Measurements from ENCODE around the gene LRRC3. TPM values are rescaled to one million over a fixed set of nuclear protein-coding genes. Genes with fewer than 3 reads are reported as not detected.

Gene LRRC3
- total and polyA plus RNA-seq, 2 of the 4 experiments (the other 2 are of a cell fraction), result under 0.01 to 0.38 TPM

- no TSS peak for BruUV-seq (replicated peaks)
- CTCF ChIA-PET, result interaction anchor here (0.5 kb wide), 1 partner anchor 66 kb away, joined by 3 read pairs; no protein-coding TSS in a partner anchor
- Histone ChIP-seq H3K27me3 (ENCODE audit: control insufficient read depth, insufficient read depth, low read length) (no peaks in the 10 kb centered on the region), H2AK5ac (ENCODE audit: low read depth, low read length) (no peak overlapping the region), H3K9ac (ENCODE audit: low read depth, low read length) (no peak overlapping the region), H2BK20ac (ENCODE audit: low read depth, low read length) (no peak overlapping the region), H3K27ac (ENCODE audit: insufficient read depth, low read length) (no peak overlapping the region), H3K9me1 (ENCODE audit: insufficient read depth, low read length) (no peaks in the 10 kb centered on the region), H4K20me1 (ENCODE audit: insufficient read depth, low read length) (no peaks in the 10 kb centered on the region), H3K79me1 (ENCODE audit: low read depth in 1 of 2, low read length in 2 of 2) (no peaks in the 10 kb centered on the region), H4K8ac (ENCODE audit: low read depth in 2 of 2, low read length in 2 of 2) (no peak overlapping the region), H3K56ac (ENCODE audit: extremely low read depth, insufficient read depth, low read length) (no peak overlapping the region), H2BK15ac (ENCODE audit: low read depth, low read length) (no peak overlapping the region), H2BK120ac (ENCODE audit: low read depth, low read length) (no peak overlapping the region), H3K4me3 (ENCODE audit: insufficient read depth, low read depth, low read length) (no peak overlapping the region), H3K23ac (ENCODE audit: low read depth, low read length) (no peak overlapping the region), H4K5ac (ENCODE audit: low read depth, low read length) (no peak overlapping the region), H4K91ac (ENCODE audit: insufficient read depth, low read depth, low read length) (no peak overlapping the region), H3K9me3 (ENCODE audit: control insufficient read depth, insufficient read depth, low read length) (peaks cover 28% of the 10 kb centered on the region), H3K4ac (ENCODE audit: low read depth, low read length) (no peak overlapping the region), H3K14ac (replicated peaks; ENCODE audit: low read depth, low read length) (no peak overlapping the region), H3K4me2 (ENCODE audit: low read depth, low read length) (no peak overlapping the region), H2BK5ac (ENCODE audit: low read depth, low read length, poor library complexity, severe bottlenecking) (no peak overlapping the region), H3K18ac (ENCODE audit: low read depth, low read length) (no peak overlapping the region), H3K36me3 (ENCODE audit: control insufficient read depth, insufficient read depth, low read length) (no peaks in the 10 kb centered on the region), H2AFZ (replicated peaks; ENCODE audit: low read length, poor library complexity) (peak overlapping the region; percentile 23), H3K4me1 (ENCODE audit: control insufficient read depth, insufficient read depth, low read length) (no peaks in the 10 kb centered on the region), H2AK9ac (replicated peaks; ENCODE audit: low read depth, low read length, poor library complexity) (no peak overlapping the region)
- POLR2A ChIA-PET (ENCODE audit: unreplicated experiment), result no interaction called here
- TF ChIP-seq RFX5 (IDR thresholded peaks at IDR 0.05; ENCODE audit: low read depth, low read length) (no peak), FOS (IDR thresholded peaks at IDR 0.05; ENCODE audit: low read depth, low read length) (no peak), MAFK (IDR thresholded peaks at IDR 0.05; ENCODE audit: low read depth, low read length) (no peak), MAZ (IDR thresholded peaks at IDR 0.05; ENCODE audit: borderline replicate concordance, low read depth, low read length) (no peak)
- no peak for DNase-seq
- no peak for ATAC-seq (ENCODE audit: low read depth)
- in situ Hi-C loops (cut with MboI; ENCODE audit: low sequenced_read_pairs), result no loop called here
- intact Hi-C loops (cut with micrococcal nuclease), result no loop called here
- 47% methylated on average over 6 of the region's 26 CpGs; no CpG with 5 or more reads in 1 of the 2 experiments for WGBS, 2 experiments (ENCODE audit: extremely low coverage in 2 of 2, insufficient read length in 1 of 2)
- dilution Hi-C loops (cut with HindIII; ENCODE audit: low sequenced_read_pairs, unreplicated experiment), result no loop called here
These were observed 33.1 kb upstream of the LRRC3 start for GRCh38 chr21:44421901-44422840.

Data from IMR-90 (cell line).